ENCODE measurements around the gene RTL9.

DNA sequence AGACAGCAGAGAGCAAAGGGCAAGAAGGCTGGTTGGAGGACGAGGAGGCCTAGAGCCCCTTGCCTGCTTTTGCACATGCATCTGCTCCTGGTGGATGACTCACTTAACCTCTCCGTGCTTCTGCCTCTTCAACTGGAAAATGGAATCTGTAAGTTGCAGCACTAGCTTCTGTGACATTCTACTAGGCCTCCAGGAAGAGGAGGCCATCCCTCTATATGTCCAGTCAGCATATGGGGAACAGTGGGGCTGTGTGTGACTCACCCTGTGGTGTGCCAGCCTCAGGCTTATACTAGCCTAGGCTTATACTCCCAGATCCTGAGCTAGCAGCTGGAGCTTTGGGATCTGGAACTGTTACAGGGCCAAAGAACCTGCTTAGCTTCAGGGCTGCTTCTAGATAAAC is 36.0 kb downstream of the RTL9 start:
- TF ChIP-seq, protein P1, sequence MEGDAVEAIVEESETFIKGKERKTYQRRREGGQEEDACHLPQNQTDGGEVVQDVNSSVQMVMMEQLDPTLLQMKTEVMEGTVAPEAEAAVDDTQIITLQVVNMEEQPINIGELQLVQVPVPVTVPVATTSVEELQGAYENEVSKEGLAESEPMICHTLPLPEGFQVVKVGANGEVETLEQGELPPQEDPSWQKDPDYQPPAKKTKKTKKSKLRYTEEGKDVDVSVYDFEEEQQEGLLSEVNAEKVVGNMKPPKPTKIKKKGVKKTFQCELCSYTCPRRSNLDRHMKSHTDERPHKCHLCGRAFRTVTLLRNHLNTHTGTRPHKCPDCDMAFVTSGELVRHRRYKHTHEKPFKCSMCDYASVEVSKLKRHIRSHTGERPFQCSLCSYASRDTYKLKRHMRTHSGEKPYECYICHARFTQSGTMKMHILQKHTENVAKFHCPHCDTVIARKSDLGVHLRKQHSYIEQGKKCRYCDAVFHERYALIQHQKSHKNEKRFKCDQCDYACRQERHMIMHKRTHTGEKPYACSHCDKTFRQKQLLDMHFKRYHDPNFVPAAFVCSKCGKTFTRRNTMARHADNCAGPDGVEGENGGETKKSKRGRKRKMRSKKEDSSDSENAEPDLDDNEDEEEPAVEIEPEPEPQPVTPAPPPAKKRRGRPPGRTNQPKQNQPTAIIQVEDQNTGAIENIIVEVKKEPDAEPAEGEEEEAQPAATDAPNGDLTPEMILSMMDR (IDR thresholded peaks at IDR 0.05) = no peak
- TF ChIP-seq POLR2A (IDR thresholded peaks at IDR 0.05) = no peak
